ENCODE data around the gene CLEC18A.
"Not testable (repeated sequence)": the region's sequence is repeated elsewhere in the genome, so short reads cannot be mapped to it uniquely, and the experiment has no call there.

CLEC18A gene

GRCh38 chr16:70003511-70003910, 52.4 kb downstream of the CLEC18A start:
- not testable (repeated sequence) for DNase-seq

DNA sequence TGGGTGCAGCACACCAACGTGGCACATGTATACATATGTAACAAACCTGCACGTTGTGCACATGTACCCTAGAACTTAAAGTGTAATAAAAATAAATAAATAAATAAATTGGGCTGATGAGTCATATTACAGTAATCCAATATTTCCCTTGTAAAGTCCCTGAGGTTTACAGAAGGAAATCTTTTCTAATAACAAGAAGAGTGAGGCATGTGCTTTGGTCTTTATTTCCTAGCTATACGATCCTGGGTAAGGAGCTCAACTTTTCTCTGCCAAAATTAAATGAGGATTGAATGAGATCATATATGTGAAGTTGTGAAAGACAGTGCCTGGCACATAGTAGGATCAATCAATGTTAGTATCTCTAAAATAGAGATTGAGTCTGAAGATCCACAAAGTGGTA, 57.5 kb downstream of the CLEC18A start:
- not testable (repeated sequence) for H3K36me3 Mint-ChIP-seq

More at GRCh38 chr16:70003511-70003910, 52.4 kb downstream of the CLEC18A start:
- CTCF ChIA-PET, H3K9me3 Mint-ChIP-seq, H3K27ac Mint-ChIP-seq, H3K4me1 Mint-ChIP-seq, H3K4me3 Mint-ChIP-seq, H3K36me3 Mint-ChIP-seq, H3K27me3 Mint-ChIP-seq: not testable (repeated sequence)

GRCh38 chr16:70010615-70011014, 59.5 kb downstream of the CLEC18A start:
- H3K9me3 Mint-ChIP-seq, H3K27me3 Mint-ChIP-seq, H3K36me3 Mint-ChIP-seq, CTCF ChIA-PET, DNase-seq, H3K4me3 Mint-ChIP-seq, H3K4me1 Mint-ChIP-seq, H3K27ac Mint-ChIP-seq: not testable (repeated sequence)

More for the DNA sequence above, 57.5 kb downstream of the CLEC18A start:
- H3K9me3 Mint-ChIP-seq, H3K27me3 Mint-ChIP-seq, H3K4me1 Mint-ChIP-seq, H3K4me3 Mint-ChIP-seq, DNase-seq, CTCF ChIA-PET, H3K27ac Mint-ChIP-seq: not testable (repeated sequence)

DNA sequence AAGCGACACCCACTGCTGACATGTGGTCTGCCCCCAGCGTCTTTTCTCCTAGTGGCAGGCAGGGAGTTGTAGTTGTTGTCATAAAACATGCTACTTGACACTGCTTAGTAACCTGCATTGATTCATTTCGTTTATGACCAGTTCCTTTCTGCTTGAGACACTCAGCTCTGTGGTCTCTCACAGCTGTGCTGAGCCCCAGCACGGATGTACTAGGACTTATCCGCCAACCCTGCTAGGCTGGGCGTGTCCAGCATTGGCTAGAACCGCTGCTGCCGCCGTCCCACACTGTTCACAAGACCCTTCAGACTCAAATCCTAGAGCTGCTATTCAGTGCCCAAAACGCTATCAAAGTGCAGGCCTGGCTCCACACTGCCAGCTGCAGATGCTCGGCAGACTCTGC, 60.0 kb downstream of the CLEC18A start:
- H3K36me3 Mint-ChIP-seq, CTCF ChIA-PET: not testable (repeated sequence)

DNA sequence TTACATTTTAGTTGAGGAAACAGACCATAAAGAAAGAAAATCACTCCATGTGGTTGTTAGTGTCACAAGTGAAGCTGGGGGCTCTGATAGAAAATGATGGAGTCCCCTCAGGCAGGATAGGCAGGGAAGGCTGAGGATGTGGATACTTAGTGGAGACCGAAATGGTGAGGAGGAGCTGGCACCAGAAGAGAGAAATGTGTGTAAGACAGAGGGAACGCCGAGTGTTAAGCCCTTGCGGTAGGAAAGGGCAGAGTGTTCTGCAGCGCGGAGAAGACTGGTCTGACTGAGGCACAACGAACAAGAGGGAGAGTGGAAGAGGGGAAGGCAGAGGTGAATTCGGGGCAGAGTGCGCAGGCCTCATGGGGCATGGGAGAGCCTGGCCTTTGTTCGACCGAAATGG, 61.2 kb downstream of the CLEC18A start:
- H3K4me1 Mint-ChIP-seq, H3K27me3 Mint-ChIP-seq, H3K36me3 Mint-ChIP-seq, H3K9me3 Mint-ChIP-seq, H3K4me3 Mint-ChIP-seq, H3K27ac Mint-ChIP-seq, CTCF ChIA-PET, DNase-seq: not testable (repeated sequence)

More for the DNA sequence above, 60.0 kb downstream of the CLEC18A start:
- not testable (repeated sequence) for DNase-seq, H3K4me1 Mint-ChIP-seq, H3K4me3 Mint-ChIP-seq, H3K9me3 Mint-ChIP-seq, H3K27me3 Mint-ChIP-seq, H3K27ac Mint-ChIP-seq

- H3K4me1 Mint-ChIP-seq, CTCF ChIA-PET, H3K27ac Mint-ChIP-seq, H3K36me3 Mint-ChIP-seq, H3K9me3 Mint-ChIP-seq, DNase-seq, H3K4me3 Mint-ChIP-seq, H3K27me3 Mint-ChIP-seq: not testable (repeated sequence)
Measured at GRCh38 chr16:70012951-70013350, 61.8 kb downstream of the CLEC18A start.

Measured in activated naive CD4-positive, alpha-beta T cell treated with anti-CD3 and anti-CD28 coated beads, Interleukin-2, amount 10 ng/mL, durations not matched to agents 7 days and 5 days (primary cell).